Prostate gland (tissue), 2 donors: ENCODE results near the gene PRAMEF5.
"Not testable (repeated sequence)": the region's sequence is repeated elsewhere in the genome, so short reads cannot be mapped to it uniquely, and the experiment has no call there.

ENCODE experiments used
- POLR2A ChIP-seq: fragments of 450-650 bp; IDR thresholded peaks from one replicate; pipeline ENCODE4 v1.6.1; 2016; ENCODE audit warnings: antibody characterized with exemption, mild to moderate bottlenecking
- POLR2AphosphoS5 ChIP-seq: sonication (generic); formaldehyde crosslinking; IDR thresholded peaks from one replicate; pipeline ENCODE4 v1.6.1; 2017; ENCODE audit warnings: antibody characterized with exemption
- TF ChIP-seq, protein P1 (sequence below), 4 experiments: fragments of 200-600 bp in 2 of 4; fragments of 450-650 bp in 2 of 4; sonication (generic) in 2 of 4; IDR thresholded peaks; 1 replicate in 3 of 4; 2 replicates in 1 of 4; pipeline ENCODE4 v1.5.1; 2016 to 2019; ENCODE audit warnings: antibody characterized with exemption in 4 of 4, mild to moderate bottlenecking in 2 of 4, moderate library complexity in 2 of 4

GRCh38 chr1:13285037-13285436 is 31.0 kb downstream of the PRAMEF5 start, which contains the start of gene PRAMEF8:
- TF ChIP-seq POLR2AphosphoS5, POLR2A: not testable (repeated sequence)
- TF ChIP-seq, protein P1, sequence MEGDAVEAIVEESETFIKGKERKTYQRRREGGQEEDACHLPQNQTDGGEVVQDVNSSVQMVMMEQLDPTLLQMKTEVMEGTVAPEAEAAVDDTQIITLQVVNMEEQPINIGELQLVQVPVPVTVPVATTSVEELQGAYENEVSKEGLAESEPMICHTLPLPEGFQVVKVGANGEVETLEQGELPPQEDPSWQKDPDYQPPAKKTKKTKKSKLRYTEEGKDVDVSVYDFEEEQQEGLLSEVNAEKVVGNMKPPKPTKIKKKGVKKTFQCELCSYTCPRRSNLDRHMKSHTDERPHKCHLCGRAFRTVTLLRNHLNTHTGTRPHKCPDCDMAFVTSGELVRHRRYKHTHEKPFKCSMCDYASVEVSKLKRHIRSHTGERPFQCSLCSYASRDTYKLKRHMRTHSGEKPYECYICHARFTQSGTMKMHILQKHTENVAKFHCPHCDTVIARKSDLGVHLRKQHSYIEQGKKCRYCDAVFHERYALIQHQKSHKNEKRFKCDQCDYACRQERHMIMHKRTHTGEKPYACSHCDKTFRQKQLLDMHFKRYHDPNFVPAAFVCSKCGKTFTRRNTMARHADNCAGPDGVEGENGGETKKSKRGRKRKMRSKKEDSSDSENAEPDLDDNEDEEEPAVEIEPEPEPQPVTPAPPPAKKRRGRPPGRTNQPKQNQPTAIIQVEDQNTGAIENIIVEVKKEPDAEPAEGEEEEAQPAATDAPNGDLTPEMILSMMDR (IDR thresholded peaks at IDR 0.05), result not testable (repeated sequence)
